GM19395 (cell line): Measurements from ENCODE around the gene CNPY1.
"Not testable (repeated sequence)": the region's sequence is repeated elsewhere in the genome, so short reads cannot be mapped to it uniquely, and the experiment has no call there.

Source experiments
- ATAC-seq: cut with Tn5 transposase; IDR thresholded peaks from one replicate; pipeline ENCODE4 v1.9.1; 2021; ENCODE audit warnings: mild to moderate bottlenecking, moderate library complexity; ENCODE audit not compliant: unreplicated experiment

CNPY1 gene

GRCh38 chr7:155546449-155546848, at the start of gene CNPY1:
Gene CNPY1 (minus strand): TSS chr7:155546559. CDS start chr7:155545929, 630 bp downstream.
- not testable (repeated sequence) for ATAC-seq

DNA sequence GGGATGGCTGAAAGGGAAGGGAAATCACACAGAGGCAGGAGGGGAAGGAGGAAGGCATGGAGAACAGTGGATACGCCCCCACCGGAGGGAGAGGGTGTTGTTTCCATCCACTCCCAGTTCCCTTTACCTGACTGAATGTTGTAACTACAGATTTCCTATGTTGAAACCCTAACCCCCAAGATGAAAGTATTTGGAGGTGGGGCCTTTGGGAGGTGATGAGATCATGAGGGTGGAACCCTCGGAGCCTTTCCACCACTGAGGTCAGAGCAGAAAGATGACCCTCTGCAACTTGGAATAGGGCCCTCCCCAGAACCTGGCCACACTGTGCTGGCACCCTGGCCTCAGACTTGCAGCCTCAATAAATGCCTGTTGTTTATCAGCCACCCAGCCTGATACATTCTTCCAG, 48.6 kb upstream of the CNPY1 start:
- no peak for ATAC-seq

GRCh38 chr7:155594163-155594732, 47.9 kb upstream of the CNPY1 start:
- no peak for ATAC-seq

DNA sequence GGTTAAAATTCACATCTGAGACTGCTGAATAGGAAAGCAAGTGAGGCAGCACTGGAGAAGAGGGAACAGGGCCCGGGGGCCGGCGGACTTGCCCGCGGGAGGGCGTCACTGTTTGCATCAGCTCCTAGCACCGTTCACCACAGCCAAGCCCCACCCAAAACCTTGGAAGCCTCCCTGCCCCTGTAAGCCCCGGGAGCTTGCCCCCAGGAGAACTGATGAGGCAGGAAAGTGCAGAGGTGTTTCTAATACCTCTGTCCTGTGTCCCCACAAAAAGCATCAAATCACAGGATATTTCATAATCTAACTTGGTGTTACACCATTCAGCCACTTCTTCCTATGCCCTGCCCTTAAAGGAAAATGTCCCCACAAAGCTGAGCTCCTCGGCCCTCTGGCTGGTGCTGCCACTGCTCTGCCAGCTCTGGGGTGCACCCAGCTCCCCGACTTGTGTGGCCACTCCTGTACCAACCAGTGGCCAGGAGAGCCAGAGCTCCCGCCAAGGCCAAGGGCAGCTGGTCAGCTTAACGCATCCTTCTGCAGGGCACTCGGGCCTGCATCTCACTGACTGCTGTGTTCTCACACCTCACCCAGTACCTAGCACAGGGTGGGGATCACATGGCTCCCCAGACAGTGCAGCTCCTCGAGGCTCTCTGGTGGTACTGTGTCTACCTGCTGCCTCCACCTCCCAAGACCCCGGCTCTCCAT, 47.3 kb upstream of the CNPY1 start:
- ATAC-seq: no peak

- ATAC-seq: no peak
These were observed 44.9 kb upstream of the CNPY1 start for GRCh38 chr7:155591055-155591775.

DNA sequence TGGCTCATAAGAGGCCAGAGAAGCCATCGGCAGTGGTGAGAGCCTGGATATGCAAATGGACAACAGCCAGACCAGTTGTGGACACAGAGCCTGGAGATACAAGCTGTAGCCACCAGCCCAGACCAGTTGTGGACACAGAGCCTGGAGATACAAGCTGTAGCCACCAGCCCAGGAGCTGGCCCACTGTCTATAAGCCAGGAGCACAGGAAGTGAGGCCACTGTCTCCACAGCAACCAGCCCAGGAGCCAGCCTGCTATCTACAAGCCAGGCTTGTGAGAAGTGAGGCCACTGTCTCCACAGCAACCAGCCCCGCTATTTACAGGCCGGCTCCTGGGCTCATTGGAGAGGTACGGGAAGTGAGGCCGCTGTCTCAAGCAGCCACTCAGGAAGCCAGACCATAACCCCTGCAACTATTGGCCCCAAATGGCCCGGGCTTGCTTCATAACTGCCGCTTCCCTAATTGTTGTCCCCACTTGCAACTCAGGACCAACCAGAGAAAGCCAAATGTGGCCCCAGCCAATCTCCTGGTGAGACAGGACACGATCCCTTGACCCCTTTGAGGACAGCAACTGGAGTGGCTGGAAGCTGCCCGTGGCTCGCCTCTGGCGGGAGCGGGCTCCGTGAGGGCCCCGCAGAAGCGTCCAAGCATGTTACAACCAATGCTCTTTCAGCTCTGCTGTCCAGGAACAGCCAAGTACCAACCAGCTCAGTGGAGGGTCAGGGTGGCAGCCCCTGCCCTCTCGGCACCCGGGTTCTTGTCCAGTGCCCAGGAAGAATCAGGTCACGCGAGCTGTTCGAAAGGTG, 44.1 kb upstream of the CNPY1 start:
- peak; percentile 71 for ATAC-seq

DNA sequence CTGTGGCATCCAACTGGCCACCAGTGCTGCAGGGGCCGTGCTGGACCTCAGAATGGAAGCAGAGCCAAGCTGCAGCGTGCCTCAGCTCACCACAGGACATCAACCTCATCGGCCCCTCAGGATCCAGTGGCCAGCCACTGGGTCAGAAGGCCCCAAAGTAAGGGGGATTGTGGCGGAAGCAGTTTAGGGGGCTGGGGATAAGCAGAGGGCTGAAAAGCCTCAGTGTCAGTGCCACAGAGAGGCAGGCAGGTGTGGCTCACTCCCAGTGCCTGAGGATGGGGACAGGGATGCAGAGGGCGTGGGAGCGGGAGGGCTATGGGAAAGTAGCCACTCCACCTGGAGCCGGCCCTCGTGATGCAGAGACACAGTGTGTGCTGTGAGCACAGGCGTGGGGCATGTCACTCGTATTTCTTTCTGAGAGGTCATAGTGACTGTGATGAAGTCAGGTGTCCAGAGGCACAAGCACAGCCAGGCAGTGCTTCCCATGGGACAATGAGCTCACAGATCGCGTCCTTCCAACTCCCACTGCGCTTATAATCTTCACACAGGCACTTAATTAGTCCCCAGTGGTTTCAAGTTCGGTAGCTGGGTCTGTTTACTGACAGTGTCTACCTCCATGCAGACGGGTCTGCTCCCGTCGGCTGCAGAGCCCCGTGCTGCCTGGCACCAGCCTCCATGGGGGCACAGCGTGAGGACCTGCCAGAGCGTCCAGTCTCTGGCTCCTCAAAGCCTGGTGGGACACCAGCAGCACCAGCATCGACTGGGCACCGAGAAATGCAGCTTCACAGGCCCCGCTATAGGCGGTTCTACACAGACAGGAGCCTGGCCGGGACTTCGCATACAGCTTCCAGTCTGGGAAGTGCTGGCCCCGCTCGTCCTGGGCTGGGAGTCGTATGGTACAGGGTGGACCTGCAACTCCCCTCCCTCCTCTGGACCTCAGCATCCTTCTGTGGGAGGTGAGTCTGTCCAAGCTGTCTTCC, 42.9 kb upstream of the CNPY1 start:
- no peak for ATAC-seq

DNA sequence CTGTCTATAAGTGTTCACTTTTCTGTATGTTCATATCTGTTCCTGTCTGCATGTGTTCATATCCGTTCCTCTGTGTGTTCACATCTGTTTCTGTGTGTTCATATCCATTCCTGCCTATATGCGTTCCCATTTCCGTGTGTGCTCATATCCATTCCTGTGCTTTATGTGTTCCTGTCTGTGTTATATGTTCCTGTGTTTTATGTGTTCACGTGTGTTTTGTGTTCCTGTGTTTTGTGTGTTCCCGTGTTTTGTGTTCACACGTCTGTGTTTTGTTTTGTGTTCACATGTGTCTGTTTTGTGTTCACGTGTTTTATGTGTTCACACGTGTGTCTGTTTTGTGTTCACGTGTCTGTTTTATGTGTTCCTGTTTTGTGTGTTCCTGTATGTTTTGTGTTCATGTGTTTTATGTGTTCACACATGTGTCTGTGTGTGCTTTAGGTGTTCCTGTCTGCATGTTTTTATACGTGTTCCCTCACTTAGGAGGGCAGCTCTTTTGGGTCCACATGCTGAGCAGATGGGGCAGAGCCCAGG, 42.2 kb upstream of the CNPY1 start:
- ATAC-seq: no peak

DNA sequence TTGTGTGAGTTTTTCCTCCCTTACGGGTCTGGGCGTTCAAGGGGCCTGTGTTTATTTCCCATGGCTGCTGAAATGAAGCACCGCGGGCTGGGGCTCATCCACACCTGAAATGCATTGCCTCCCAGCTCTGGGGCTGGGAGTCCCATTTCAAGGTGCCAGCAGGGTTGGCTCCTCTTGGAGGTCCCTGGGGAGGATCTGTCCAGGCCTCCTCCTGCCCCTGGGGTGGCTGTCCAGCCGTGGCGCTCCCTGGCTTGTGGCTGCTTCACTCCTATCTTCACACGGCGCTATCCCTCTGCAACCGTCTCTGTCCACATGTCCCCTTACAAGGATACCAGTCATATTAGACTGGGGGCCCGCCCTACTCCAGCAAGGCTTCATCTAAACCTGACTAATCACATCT, 41.1 kb upstream of the CNPY1 start:
- ATAC-seq: no peak

DNA sequence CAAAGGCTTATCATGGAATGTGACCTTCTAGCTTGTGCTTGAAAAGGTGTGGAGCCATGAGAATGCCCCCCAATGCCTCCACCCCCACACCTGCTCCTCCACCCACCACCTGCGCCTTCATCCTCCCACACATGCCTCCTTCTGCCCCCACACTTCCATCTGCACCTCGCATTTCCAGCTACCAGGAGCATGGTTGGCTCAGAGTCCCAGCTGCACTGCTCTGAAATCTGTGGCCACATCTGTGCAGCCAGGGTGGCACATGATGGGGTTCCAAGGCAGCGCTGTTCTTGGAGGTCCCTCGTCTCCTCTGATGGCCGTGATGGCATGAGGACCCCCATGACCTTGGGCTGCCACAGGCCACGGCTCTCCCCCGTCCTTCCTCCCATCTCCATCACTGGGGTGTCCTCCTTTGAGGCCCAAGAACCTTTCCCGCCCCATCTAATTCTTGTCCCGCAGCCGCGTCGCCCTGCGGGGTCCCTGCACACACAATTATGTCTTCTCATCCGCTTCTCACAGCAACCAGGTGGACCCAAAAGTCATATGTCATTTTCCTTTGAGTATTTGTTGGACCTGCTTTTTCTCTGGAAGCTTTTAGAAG, 40.6 kb upstream of the CNPY1 start:
- no peak for ATAC-seq

DNA sequence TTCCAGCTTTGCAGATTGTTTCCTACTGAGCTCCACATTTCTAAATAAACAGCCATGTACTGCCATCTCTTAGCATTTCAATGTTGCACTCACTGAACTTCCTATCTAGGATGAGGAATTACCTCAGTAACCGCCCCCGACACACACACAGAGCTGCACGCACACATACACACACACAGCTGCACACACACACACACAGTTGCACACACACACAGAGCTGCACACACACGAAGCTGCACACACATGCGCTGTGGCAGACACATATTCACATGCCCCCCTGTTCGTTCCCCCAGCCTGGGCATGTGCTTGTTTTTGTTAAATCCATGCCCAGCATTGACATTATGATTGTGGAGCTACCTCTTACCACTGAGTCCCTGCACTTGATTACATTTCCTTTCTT, 39.6 kb upstream of the CNPY1 start:
- no peak for ATAC-seq

GRCh38 chr7:155585532-155585895, 39.2 kb upstream of the CNPY1 start:
- no peak for ATAC-seq

GRCh38 chr7:155584763-155585531, 38.6 kb upstream of the CNPY1 start:
- ATAC-seq: no peak

DNA sequence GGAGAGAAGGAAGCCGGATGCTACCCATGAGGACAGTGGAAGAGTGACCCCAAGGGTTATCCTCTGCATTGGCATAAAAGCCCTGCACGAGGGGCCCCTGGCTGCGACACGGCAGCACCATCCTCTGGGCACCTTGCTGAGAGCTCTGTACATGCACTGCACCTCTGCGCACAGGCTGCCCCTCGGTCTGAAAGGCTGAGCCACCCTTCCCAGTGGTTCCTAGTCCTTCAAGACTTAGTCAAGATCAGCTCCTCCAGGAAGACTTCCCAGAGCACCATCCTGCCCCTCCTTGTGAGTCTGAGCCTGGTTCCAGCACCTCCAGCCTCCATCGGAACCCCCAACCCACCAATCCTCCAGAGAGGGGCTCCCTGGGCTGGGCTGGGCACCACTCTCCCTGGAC, 37.9 kb upstream of the CNPY1 start:
- ATAC-seq: no peak

DNA sequence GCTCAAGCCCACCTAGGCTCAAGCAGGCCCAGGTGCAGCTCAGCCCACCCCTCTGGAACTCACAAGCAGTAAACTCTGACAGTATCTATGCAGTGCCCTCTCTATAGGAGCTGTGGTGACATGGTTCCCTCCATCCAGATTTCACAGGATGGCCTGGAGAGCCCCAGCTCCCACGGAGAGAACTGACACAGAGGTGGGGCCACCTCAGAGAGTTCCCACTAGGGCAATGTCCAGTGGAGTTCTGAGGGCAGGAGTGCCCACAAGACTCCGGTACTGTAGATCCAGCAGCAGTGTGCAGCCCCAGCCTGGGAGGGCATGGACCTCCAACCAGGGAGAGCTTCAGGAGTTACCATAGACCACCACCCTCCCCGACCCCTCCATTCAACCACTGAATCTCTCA, 37.3 kb upstream of the CNPY1 start:
- ATAC-seq: no peak

- no peak for ATAC-seq
These were observed 35.6 kb upstream of the CNPY1 start for GRCh38 chr7:155581954-155582353.

DNA sequence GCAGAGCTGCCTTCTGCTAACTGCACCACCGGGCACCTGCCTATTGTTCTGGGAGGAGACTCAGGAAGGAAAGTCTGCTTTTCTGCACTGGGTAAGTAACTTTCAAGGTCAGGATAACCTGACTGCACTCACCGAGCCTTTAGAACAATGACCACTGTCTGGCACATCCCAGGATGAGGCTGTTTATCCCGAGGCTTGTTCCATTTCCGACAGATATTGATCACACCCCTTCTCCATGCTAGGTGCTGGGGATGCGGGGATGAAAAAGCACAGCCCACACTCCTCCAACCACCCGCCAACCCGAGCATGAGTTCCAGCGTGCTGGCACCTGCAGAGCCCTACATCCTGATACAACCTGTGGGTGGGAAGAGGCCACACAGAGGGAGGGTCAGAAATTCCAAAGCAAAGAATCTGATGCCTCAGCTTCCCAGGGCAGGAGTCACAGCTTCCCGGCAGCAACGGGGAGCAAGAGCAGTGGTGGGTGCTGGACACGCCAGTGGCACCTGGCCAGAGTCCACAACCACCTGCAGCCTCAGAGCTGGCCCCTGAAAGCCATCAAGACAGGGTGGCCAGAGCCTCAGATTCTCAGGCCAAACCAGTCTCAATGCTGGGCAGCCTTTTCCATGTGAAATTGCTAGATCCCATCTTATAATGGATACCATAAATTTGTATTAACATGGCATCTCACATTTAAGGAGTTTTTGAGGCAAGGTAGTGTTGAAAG, 34.9 kb upstream of the CNPY1 start:
- ATAC-seq: no peak

DNA sequence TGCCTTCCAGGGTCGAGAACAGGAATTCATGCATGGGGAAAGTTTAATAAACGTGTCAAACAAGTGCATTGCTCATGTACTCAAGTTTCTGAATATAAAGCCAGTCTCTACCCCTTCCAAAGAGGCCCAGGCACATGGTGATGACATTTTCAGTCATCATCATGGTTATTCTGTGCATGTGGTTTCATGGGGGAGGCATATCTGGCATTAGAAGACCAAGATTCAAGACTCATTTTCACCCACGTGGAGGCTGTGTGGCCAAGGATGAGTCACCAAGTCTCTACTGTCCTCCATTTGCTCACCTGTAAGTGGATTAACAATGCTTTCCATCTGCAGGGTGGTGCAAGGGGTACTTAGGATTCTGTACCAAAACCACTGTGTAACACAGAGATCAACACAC, 34.0 kb upstream of the CNPY1 start:
- no peak for ATAC-seq
